ENCODE results near the gene SAMD11. TPM values are rescaled to one million over a fixed set of nuclear protein-coding genes. Genes with fewer than 3 reads are reported as not detected.
A peak's percentile ranks its signal among the peaks of the same experiment; 100 is the strongest.

Gene SAMD11
- total and polyA plus RNA-seq, 2 of the 13 experiments (the other 11 are each of a cell fraction or from before 2014, with no cell fraction given): 0.11 TPM; not detected in 1

DNA sequence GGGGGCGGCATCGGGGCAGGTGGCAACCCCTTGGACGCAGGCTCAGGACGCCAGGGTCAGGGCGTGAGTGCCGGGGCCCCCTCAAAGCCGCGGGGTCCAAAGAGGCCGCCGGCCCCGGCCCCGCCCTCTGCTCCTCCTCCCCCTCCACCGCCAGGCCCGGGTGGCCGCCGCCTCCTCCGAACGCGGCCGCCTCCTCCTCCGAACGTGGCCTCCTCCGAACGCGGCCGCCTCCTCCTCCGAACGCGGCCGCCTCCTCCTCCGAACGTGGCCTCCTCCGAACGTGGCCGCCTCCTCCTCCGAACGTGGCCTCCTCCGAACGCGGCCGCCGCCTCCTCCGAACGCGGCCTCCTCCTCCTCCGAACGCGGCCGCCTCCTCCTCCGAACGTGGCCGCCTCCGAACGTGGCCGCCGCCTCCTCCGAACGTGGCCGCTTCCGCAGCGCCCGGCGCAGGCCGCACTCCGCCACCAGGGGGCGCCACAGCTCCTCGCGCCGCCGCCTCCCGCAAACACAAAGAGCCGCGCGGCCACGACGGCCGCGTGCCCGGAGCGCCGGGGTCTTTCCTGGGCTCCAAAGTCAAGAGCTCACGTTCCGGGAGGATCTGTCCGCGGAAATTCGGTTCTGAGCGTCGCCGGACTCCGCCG lies 19.3 kb upstream of the SAMD11 start (continued):
- TF ChIP-seq HES4 (CRISPR knock-in tag; IDR thresholded peaks at IDR 0.05; ENCODE audit: borderline replicate concordance): peak; percentile 70; the same call in 1 of the 2 replicates
- TF ChIP-seq KLF12 (CRISPR knock-in tag; IDR thresholded peaks at IDR 0.05; ENCODE audit: borderline replicate concordance): no peak
- no peak for TF ChIP-seq ZNF772 (CRISPR knock-in tag; IDR thresholded peaks at IDR 0.05)
- TF ChIP-seq, protein P1, sequence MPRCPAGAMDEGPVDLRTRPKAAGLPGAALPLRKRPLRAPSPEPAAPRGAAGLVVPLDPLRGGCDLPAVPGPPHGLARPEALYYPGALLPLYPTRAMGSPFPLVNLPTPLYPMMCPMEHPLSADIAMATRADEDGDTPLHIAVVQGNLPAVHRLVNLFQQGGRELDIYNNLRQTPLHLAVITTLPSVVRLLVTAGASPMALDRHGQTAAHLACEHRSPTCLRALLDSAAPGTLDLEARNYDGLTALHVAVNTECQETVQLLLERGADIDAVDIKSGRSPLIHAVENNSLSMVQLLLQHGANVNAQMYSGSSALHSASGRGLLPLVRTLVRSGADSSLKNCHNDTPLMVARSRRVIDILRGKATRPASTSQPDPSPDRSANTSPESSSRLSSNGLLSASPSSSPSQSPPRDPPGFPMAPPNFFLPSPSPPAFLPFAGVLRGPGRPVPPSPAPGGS (CRISPR knock-in tag; IDR thresholded peaks at IDR 0.05): peak; percentile 77; the same call in 1 of the 2 replicates
- TF ChIP-seq MLLT10 (CRISPR knock-in tag; IDR thresholded peaks at IDR 0.05): no peak
- TF ChIP-seq, protein P2, sequence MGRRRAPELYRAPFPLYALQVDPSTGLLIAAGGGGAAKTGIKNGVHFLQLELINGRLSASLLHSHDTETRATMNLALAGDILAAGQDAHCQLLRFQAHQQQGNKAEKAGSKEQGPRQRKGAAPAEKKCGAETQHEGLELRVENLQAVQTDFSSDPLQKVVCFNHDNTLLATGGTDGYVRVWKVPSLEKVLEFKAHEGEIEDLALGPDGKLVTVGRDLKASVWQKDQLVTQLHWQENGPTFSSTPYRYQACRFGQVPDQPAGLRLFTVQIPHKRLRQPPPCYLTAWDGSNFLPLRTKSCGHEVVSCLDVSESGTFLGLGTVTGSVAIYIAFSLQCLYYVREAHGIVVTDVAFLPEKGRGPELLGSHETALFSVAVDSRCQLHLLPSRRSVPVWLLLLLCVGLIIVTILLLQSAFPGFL (CRISPR knock-in tag; IDR thresholded peaks at IDR 0.05): no peak
- TF ChIP-seq NFKB2 (CRISPR knock-in tag; IDR thresholded peaks at IDR 0.05; ENCODE audit: borderline replicate concordance): peak; percentile 71; the same call in 1 of the 2 replicates
- TF ChIP-seq IRX3 (CRISPR knock-in tag; IDR thresholded peaks at IDR 0.05; ENCODE audit: borderline replicate concordance, low read depth): peak; percentile 66; the same call in 1 of the 2 replicates
- peak; percentile 52; the same call in 1 of the 2 replicates for TF ChIP-seq TARDBP (CRISPR knock-in tag; IDR thresholded peaks at IDR 0.05)
- 0 out of 2 replicates have a peak, but pooled peaks have one; percentile 22 for TF ChIP-seq BHLHE40 (IDR thresholded peaks at IDR 0.05; ENCODE audit: low read length)
- TF ChIP-seq, protein P3, sequence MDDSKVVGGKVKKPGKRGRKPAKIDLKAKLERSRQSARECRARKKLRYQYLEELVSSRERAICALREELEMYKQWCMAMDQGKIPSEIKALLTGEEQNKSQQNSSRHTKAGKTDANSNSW (CRISPR knock-in tag; IDR thresholded peaks at IDR 0.05; ENCODE audit: borderline replicate concordance): peak; percentile 74; the same call in 1 of the 2 replicates
- no peak for TF ChIP-seq SIN3B (IDR thresholded peaks at IDR 0.05; ENCODE audit: low read length)
- no peak for TF ChIP-seq ZNF775 (CRISPR knock-in tag; IDR thresholded peaks at IDR 0.05; ENCODE audit: borderline replicate concordance)
- TF ChIP-seq XRCC5 (optimal IDR thresholded peaks at IDR 0.05; ENCODE audit: low read length): peak; percentile 51
- TF ChIP-seq SCMH1 (CRISPR knock-in tag; IDR thresholded peaks at IDR 0.05; ENCODE audit: borderline replicate concordance): no peak
- TF ChIP-seq MYC (CRISPR knock-in tag; IDR thresholded peaks at IDR 0.05; ENCODE audit: borderline replicate concordance): peak; percentile 84
- TF ChIP-seq, protein P4, sequence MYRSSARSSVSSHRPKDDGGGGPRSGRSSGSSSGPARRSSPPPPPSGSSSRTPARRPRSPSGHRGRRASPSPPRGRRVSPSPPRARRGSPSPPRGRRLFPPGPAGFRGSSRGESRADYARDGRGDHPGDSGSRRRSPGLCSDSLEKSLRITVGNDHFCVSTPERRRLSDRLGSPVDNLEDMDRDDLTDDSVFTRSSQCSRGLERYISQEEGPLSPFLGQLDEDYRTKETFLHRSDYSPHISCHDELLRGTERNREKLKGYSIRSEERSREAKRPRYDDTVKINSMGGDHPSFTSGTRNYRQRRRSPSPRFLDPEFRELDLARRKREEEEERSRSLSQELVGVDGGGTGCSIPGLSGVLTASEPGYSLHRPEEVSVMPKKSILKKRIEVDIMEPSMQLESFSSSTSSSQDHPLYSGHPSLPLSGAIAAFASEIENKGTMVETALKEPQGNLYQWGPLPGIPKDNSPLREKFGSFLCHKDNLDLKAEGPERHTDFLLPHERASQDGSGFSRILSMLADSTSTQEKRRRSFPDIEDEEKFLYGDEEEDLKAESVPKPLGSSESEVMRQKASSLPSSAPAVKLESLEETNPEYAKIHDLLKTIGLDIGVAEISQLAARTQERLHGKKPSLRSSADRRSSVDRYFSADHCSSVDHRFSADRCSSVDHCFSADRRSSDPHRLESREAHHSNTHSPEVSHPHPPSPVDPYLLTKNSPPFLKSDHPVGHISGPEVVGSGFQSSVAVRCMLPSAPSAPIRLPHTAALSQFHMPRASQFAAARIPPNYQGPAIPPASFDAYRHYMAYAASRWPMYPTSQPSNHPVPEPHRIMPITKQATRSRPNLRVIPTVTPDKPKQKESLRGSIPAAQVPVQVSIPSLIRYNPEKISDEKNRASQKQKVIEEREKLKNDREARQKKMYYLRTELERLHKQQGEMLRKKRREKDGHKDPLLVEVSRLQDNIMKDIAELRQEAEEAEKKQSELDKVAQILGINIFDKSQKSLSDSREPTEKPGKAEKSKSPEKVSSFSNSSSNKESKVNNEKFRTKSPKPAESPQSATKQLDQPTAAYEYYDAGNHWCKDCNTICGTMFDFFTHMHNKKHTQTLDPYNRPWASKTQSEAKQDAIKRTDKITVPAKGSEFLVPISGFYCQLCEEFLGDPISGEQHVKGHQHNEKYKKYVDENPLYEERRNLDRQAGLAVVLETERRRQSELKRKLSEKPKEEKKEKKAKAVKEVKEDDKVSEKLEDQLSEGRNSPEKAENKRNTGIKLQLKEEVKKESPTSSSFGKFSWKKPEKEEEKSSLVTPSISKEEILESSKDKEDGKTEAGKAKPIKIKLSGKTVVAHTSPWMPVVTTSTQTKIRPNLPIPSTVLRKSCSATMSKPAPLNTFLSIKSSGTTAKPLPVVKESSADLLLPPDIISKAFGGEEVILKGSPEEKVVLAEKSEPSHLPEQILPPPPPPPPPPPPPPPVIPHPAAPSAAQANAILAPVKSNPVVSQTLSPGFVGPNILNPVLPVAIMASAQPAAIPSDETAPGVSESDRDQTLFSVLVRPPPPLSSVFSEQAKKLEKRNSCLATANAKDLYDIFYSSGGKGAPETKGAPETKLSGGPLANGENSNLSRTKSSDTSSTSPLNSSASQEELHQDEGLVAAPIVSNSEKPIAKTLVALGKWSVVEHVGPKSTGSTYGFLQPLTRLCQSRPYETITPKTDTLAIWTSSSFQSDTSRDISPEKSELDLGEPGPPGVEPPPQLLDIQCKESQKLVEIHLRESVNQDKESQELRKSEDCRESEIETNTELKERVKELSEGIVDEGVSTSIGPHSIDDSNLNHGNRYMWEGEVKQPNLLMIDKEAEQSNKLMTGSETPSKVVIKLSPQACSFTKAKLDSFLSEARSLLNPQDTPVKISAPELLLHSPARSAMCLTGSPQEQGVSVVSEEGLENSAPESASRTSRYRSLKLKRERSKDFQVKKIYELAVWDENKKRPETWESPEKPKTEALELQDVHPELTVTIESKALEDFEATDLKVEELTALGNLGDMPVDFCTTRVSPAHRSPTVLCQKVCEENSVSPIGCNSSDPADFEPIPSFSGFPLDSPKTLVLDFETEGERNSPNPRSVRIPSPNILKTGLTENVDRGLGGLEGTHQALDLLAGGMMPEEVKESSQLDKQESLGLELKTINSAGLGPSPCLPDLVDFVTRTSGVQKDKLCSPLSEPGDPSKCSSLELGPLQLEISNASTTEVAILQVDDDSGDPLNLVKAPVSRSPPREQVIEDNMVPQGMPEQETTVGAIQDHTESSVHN (CRISPR knock-in tag; IDR thresholded peaks at IDR 0.05): no peak
- no peak for TF ChIP-seq NONO (IDR thresholded peaks at IDR 0.05)
- TF ChIP-seq NONO (CRISPR knock-in tag; conservative IDR thresholded peaks at IDR 0.05): 0 out of 2 replicates have a peak, but pooled peaks have one; percentile 33

Data from HepG2 (cell line).